ENCODE measurements around the gene RSKR. TPM values are rescaled to one million over a fixed set of nuclear protein-coding genes. Genes with fewer than 3 reads are reported as not detected.

RSKR gene
- total and polyA plus RNA-seq, 2 experiments from 2014 or later, result 7.5 to 38.8 TPM

- Histone ChIP-seq H3F3A (replicated peaks; ENCODE audit: low read depth) (peaks cover 8% of the 10 kb centered on the region), H3K4me2 (no peak overlapping the region), H3K4me3 (no peak overlapping the region), H2AFZ (no peak overlapping the region), H4K20me1 (replicated peaks; ENCODE audit: insufficient read depth) (peaks cover 47% of the 10 kb centered on the region), H3K79me2 (replicated peaks; ENCODE audit: insufficient read depth) (no peaks in the 10 kb centered on the region), H3K36me3 (ENCODE audit: insufficient read depth) (peaks cover 66% of the 10 kb centered on the region), H3K4me1 (ENCODE audit: insufficient read depth) (no peaks in the 10 kb centered on the region), H3K27ac (ENCODE audit: low read depth) (no peak overlapping the region), H3K27me3 (ENCODE audit: insufficient read depth) (no peaks in the 10 kb centered on the region), H3K9me2 (ENCODE audit: insufficient read depth) (no peaks in the 10 kb centered on the region)
- Mint-ChIP-seq H3K27me3 (ENCODE audit: insufficient read depth, low read depth, poor library complexity) (no peaks in the 10 kb centered on the region), H3K27ac (no peak overlapping the region), H3K4me3 (no peak overlapping the region), H3K4me1 (no peaks in the 10 kb centered on the region), H3K9me3 (no peaks in the 10 kb centered on the region), H3K36me3 (ENCODE audit: low read depth) (peaks cover 93% of the 10 kb centered on the region)
- ATAC-seq, result no peak
- TF ChIP-seq ZNF331 (CRISPR knock-in tag; IDR thresholded peaks at IDR 0.05; ENCODE audit: low read depth) (no peak), CREB1 (CRISPR knock-in tag; IDR thresholded peaks at IDR 0.05; ENCODE audit: low read depth) (no peak), EZH2 (IDR thresholded peaks at IDR 0.05; ENCODE audit: low read depth, unreplicated experiment) (no peak), REST (IDR thresholded peaks at IDR 0.05; ENCODE audit: unreplicated experiment) (no peak), ZNF462 (CRISPR knock-in tag; IDR thresholded peaks at IDR 0.05) (no peak), STAT1 (IDR thresholded peaks at IDR 0.05; ENCODE audit: unreplicated experiment) (no peak), CTCF (conservative IDR thresholded peaks at IDR 0.05; ENCODE audit: low read depth in 2 of 2) (no peak)
- no peak for DNase-seq (ENCODE audit: low spot score)
Observed at GRCh38 chr17:28615260-28615940, 1.4 kb upstream of the RSKR start.
